Sigmoid colon (tissue), 4 donors: ENCODE results near the gene HRH4.

Experiments used
- CTCF ChIP-seq, 4 experiments: fragments of 450-650 bp in 3 of 4; fragments of 200-600 bp in 1 of 4; IDR thresholded peaks; one replicate each; pipeline ENCODE4 v1.5.1; 2016 to 2019; ENCODE audit warnings: antibody characterized with exemption in 4 of 4, mild to moderate bottlenecking in 3 of 4, moderate library complexity in 2 of 4
- EP300 ChIP-seq, 4 donors: sonication (generic); formaldehyde crosslinking; IDR thresholded peaks; one replicate each; pipeline ENCODE4 v1.6.1; 2017; ENCODE audit warnings: antibody characterized with exemption in 4 of 4
- POLR2AphosphoS5 ChIP-seq, 4 donors: sonication (generic); formaldehyde crosslinking; IDR thresholded peaks; one replicate each; pipeline ENCODE4 v1.6.1; 2017; ENCODE audit warnings: antibody characterized with exemption in 4 of 4

GRCh38 chr18:24500766-24501165 is 40.3 kb downstream of the HRH4 start:
- TF ChIP-seq CTCF (IDR thresholded peaks at IDR 0.05) = no peak
- TF ChIP-seq EP300 (IDR thresholded peaks at IDR 0.05) = no peak
- no peak for TF ChIP-seq POLR2AphosphoS5 (IDR thresholded peaks at IDR 0.05)
